ENCODE results near the gene TEX19.

TEX19 gene

DNA sequence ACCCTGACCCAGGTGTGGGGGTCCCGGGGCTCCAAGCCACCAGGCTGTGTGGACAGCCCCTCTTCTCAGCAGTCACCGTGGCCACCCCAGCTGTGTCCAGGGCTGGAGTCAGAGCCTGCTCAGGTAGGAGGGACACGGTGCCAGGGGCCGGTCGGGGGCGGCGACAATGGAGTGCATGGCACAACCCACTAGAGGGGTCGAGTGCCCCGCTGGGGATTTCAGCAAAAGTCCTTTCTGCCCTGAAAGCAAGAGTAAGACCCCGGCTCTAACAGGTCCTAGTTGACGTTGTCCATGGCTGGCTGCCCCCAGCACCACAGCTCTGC lies 23.8 kb downstream of the TEX19 start:
- H3K4me1 Mint-ChIP-seq (ENCODE audit: low read depth): no peaks in the 10 kb centered on the region
- peaks cover 31% of the 10 kb centered on the region for H3K27me3 Mint-ChIP-seq (ENCODE audit: low read depth)
- H3K9me3 Mint-ChIP-seq: no peaks in the 10 kb centered on the region
- H3K27ac Mint-ChIP-seq: no peak overlapping the region
- no peaks in the 10 kb centered on the region for H3K36me3 Mint-ChIP-seq (ENCODE audit: low read depth)
- no peak overlapping the region for H3K4me3 Mint-ChIP-seq

DNA sequence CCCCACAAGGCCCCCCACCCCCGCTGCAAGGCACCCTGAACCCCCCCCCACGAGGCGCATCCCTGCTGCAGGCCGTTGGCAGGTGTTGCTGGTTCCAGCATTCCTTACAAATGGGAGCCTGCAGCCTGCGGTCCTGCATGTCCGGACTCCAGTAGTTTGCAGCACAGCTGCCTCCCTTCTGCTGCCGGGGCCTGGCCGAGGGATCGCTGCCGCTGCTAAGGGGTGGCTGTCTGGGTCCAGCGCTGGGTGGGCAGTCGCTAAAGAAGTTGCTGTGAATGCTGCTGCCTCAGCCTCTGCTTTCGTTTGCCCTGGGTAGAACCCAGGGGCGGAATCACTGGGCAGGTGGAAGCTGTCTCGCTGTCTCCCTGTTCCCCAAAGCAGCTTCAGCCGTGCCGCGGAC lies 24.4 kb downstream of the TEX19 start:
- peaks cover 32% of the 10 kb centered on the region for H3K27me3 Mint-ChIP-seq (ENCODE audit: low read depth)
- no peaks in the 10 kb centered on the region for H3K9me3 Mint-ChIP-seq
- H3K4me1 Mint-ChIP-seq (ENCODE audit: low read depth): no peaks in the 10 kb centered on the region
- H3K4me3 Mint-ChIP-seq: no peak overlapping the region
- H3K36me3 Mint-ChIP-seq (ENCODE audit: low read depth): no peaks in the 10 kb centered on the region
- H3K27ac Mint-ChIP-seq: no peak overlapping the region

DNA sequence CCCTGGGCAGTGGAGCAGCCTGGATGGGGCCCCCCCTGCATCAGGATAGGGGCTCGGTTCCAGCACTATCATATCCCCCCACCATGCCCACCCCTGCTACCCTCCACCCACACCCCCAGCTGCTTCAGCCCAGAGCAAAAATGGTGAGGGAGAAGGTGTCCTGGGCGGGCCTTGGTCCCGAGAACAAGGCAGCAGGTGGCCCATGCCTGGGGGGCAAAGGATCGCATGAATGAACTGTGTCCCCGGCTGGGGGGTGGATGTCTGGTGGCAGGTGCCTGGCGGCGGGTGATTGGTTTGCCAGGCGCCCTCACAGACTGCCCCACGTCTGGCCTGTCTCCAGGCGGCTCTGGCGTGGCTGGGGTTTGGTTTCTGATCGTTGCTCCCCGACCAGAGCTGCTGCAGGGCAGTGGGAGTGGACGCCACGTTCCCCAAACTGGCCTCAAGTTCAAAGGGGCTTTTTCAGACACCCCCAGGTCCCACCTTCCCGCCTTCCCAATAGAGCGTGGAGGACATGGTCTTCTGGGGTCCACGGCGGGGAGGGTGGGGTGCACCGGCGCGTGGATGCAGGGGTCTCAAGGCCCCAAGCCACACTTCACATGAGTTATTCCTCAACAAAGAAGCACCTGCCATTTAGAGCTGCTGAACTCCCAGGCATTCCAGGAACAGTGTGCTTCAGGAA lies 25.1 kb downstream of the TEX19 start:
- Mint-ChIP-seq H3K4me1 (ENCODE audit: low read depth) (no peaks in the 10 kb centered on the region), H3K27ac (no peak overlapping the region), H3K4me3 (no peak overlapping the region), H3K27me3 (ENCODE audit: low read depth) (peaks cover 28% of the 10 kb centered on the region), H3K9me3 (no peaks in the 10 kb centered on the region), H3K36me3 (ENCODE audit: low read depth) (no peaks in the 10 kb centered on the region)

DNA sequence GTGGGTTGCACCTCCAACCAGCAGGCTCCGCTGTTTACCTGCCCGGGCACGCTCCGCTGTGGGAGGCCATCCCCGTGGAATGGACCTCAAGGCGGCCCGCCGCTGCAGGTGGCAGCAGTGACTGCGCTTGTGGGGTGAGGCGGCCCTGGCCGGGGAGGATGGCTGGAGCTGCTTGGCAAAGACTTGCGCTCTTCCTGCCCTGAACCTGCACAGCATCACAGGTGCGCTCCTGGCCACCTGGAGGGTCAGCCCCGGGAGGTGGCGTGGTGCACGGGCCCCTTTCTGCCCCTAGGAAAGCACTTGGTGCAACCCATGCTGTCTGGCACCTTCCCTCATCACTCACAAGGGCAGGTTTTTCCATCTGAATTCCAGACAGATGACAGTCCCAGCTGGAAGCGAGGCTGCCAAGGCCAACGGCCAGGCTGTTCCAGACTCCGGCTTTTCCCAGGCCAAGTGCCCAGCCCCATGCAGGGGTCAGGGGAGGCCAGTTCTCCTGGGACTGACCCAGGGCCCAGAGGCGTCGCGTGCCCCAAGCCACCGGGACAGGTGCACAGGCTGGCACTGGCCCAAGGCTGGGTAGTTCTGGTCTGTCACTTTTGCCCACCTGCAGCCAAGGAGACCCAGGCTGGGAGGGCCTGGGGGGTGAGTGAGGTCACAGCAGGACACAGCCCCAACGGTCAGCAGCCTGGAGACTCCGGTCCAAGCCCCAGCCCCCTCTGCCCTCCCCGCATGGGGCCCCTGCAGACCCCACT lies 25.9 kb downstream of the TEX19 start:
- no peak overlapping the region for H3K4me3 Mint-ChIP-seq

DNA sequence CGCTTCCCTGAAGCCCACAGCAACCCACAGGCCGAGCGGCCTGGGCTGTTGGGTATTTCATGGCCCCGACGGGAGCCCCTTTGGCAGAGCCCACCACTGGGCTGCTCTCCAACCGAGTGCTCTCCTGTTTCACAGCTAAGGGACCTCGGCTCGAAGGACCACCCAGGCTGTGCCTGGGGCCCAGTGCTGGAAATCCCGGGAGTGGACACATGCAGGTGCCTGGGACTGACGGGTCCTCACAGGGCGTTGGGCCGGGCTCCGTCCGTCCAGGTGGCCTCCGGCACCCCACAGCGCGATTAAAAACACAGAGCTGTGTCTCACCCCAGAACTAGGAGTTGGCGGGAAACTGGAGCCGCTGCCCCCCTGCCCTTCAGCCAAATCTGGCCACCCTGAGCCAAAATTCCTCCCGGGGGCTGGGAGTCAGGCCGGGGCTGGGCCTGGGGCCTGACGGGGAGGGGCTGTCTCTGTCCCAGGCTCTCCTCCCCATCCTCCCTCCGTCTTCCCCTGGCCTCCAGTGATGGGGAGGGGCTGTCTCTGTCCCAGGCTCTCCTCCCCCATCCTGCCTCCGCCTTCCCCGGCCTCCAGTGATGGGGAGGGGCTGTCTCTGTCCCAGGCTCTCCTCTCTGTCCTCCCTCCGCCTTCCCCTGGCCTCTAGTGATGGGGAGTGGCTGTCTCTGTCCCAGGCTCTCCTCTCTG lies 26.7 kb downstream of the TEX19 start:
- Mint-ChIP-seq H3K27ac (no peak overlapping the region), H3K27me3 (ENCODE audit: low read depth) (peaks cover 18% of the 10 kb centered on the region), H3K4me3 (no peak overlapping the region), H3K4me1 (ENCODE audit: low read depth) (no peaks in the 10 kb centered on the region), H3K9me3 (no peaks in the 10 kb centered on the region), H3K36me3 (ENCODE audit: low read depth) (no peaks in the 10 kb centered on the region)

More for the DNA sequence above, 25.9 kb downstream of the TEX19 start:
- Mint-ChIP-seq H3K27me3 (ENCODE audit: low read depth) (peaks cover 26% of the 10 kb centered on the region), H3K4me1 (ENCODE audit: low read depth) (no peaks in the 10 kb centered on the region), H3K36me3 (ENCODE audit: low read depth) (no peaks in the 10 kb centered on the region), H3K27ac (no peak overlapping the region), H3K9me3 (no peaks in the 10 kb centered on the region)

DNA sequence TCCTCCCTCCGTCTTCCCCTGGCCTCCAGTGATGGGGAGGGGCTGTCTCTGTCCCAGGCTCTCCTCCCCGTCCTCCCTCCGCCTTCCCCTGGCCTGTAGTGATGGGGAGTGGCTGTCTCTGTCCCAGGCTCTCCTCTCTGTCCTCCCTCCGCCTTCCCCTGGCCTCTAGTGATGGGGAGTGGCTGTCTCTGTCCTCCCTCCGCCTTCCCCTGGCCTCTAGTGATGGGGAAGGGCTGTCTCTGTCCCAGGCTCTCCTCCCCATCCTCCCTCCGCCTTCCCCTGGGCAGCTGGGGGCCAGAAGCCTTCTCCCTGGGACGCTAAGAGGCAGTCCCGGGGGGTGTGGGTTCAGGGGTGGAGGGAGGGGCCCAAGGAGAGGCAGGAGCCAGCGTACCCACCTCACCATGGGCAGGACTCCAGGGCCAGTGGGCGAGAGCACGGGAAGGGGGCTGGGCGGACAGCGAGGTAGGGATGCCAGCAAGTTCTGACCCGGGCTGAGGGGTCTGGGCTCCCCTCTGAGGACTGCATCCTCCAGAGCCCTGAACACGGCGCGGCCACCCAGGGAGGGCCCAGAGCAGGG lies 27.3 kb downstream of the TEX19 start:
- Mint-ChIP-seq H3K27me3 (ENCODE audit: low read depth) (peaks cover 12% of the 10 kb centered on the region), H3K36me3 (ENCODE audit: low read depth) (no peaks in the 10 kb centered on the region), H3K4me1 (ENCODE audit: low read depth) (no peaks in the 10 kb centered on the region), H3K4me3 (no peak overlapping the region), H3K9me3 (no peaks in the 10 kb centered on the region), H3K27ac (no peak overlapping the region)

DNA sequence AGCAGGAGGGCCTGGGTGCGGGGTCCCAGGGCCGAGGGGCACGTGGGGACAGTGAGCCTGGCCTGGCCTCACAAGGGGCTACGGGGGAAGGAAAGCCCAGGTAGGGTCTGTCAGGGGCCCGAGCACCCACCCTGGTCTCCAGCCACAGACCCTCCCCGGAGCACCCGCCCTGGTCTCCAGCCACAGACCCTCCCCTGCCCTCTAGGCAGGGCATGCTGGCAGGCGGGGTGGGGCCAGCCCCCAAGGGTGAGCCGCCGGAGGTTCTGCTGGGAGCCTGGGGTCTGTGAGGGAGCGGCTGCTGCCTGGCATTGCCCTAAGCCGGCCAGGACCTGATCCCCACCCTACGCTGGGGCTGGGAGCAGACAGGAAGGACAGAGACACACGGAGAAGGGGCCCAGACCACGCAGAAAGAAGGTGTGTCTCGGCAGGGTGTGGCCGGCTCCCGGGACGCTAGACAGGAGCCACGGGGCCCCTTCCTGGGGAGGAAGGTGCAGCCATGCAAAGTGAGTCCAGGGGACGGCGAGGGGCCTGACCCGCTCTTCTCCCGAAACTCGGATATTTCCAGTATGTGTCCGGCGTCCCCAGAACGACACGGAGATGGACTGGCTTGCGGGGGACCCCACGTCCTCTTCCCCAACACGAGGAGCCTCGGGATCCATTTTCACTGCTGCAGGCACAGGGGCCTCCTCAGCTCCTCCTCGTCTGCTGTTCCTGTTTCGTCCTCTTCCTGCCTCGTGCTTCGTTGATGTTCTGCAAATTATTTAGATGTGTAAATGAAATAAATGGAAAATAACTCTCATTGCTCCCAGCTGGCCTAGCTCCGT lies 28.0 kb downstream of the TEX19 start:
- Mint-ChIP-seq H3K27ac (no peak overlapping the region), H3K4me3 (no peak overlapping the region), H3K4me1 (ENCODE audit: low read depth) (no peaks in the 10 kb centered on the region), H3K27me3 (ENCODE audit: low read depth) (peaks cover 7% of the 10 kb centered on the region), H3K36me3 (ENCODE audit: low read depth) (no peaks in the 10 kb centered on the region), H3K9me3 (no peaks in the 10 kb centered on the region)

DNA sequence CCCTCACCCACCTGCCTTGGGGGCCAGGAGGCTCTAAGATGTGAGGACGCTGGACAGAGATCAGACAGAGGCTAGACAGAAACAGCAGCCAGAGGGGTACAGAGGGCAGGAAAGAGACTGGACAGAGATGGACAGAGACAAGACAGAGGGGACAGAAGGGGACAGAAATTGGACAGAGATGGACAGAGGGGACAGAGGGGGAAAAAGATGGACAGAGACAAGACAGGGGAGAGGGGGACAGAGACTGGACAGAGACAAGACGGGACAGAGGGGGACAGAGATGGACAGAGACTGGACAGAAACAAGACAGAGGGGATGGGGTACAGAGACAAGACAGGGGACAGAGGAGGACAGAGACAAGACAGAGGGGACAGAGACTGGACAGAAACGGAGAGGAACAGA lies 28.7 kb downstream of the TEX19 start:
- no peaks in the 10 kb centered on the region for H3K9me3 Mint-ChIP-seq
- no peaks in the 10 kb centered on the region for H3K36me3 Mint-ChIP-seq (ENCODE audit: low read depth)
- H3K4me1 Mint-ChIP-seq (ENCODE audit: low read depth): no peaks in the 10 kb centered on the region
- no peak overlapping the region for H3K4me3 Mint-ChIP-seq
- no peak overlapping the region for H3K27ac Mint-ChIP-seq
- peaks cover 7% of the 10 kb centered on the region for H3K27me3 Mint-ChIP-seq (ENCODE audit: low read depth)

DNA sequence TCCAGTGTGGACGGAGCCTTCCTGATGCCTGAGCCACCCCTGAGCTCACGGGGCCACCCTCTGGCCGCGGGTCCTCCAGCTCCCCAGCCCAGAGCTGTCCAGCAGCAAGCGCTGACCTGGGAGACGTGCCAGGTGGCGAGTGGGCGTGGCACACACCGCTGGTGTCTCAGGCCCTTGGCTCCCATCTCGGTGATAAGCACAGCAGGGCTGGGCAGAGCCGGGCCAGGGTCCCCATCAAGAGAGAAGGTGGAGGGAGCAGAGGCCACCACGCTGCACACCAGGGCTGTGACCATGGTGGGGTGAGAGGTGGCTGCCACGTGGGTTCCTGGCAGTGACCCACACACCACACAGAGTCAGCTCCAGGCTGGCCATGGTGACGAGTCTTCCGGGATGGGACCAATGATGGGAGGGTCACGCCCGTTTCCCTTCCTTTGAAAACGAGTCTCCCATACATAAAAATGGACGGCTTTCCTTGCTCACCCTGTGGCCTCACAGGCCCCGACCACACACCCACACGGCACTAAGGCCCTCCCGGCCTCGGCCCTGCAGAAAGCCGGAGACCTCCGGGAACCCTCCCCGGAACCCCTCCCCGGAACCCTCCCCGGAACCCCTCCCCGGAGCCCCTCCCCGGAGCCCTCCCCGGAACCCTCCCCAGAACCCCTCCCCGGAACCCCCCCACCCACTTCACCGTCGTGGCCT lies 29.3 kb downstream of the TEX19 start:
- no peak overlapping the region for H3K4me3 Mint-ChIP-seq
- H3K9me3 Mint-ChIP-seq: no peaks in the 10 kb centered on the region
- no peaks in the 10 kb centered on the region for H3K4me1 Mint-ChIP-seq (ENCODE audit: low read depth)
- H3K36me3 Mint-ChIP-seq (ENCODE audit: low read depth): no peaks in the 10 kb centered on the region
- no peak overlapping the region for H3K27ac Mint-ChIP-seq
- H3K27me3 Mint-ChIP-seq (ENCODE audit: low read depth): peaks cover 7% of the 10 kb centered on the region

DNA sequence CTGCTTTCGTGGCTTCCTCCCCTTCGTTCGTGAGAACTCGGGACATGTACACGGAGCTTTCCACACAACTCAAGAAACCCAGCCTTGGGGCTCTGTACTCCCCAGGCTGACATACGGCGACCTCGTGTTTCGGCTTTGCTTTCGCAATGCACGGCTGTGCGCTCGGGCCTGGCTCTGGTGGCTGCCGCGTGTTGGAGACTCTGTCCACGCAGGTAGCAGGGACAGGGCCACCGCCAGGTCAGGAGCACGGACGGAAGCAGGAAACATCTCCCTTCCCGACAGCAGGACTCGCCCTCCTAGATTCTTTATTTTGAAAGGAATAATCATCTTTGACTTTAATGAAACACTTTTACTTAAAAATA lies 29.9 kb downstream of the TEX19 start:
- Mint-ChIP-seq H3K27ac (no peak overlapping the region), H3K9me3 (no peaks in the 10 kb centered on the region), H3K36me3 (ENCODE audit: low read depth) (no peaks in the 10 kb centered on the region), H3K4me1 (ENCODE audit: low read depth) (no peaks in the 10 kb centered on the region), H3K27me3 (ENCODE audit: low read depth) (peaks cover 7% of the 10 kb centered on the region), H3K4me3 (no peak overlapping the region)

DNA sequence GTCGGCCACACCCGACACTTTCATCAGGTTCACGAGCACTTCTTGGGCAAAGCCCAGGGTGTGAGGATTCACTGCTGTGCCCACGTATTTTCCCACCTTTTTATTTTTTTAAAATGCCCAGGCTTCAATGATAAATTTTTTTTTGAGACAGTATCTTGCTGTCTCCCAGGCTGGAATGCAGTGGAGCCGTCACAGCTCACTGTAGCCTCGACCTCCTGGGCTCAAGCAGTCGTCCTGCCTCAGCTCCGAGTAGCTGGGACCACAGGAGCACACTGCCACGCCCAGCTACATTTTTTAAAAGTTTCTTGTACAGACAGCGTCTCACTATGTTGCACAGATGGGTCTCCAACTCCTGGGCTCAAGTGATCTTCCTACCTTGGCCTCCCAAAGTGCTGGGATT lies 30.3 kb downstream of the TEX19 start:
- H3K27ac Mint-ChIP-seq: no peak overlapping the region
- H3K4me3 Mint-ChIP-seq: no peak overlapping the region
- H3K4me1 Mint-ChIP-seq (ENCODE audit: low read depth): no peaks in the 10 kb centered on the region
- no peaks in the 10 kb centered on the region for H3K9me3 Mint-ChIP-seq
- peaks cover 4% of the 10 kb centered on the region for H3K36me3 Mint-ChIP-seq (ENCODE audit: low read depth)
- peaks cover 7% of the 10 kb centered on the region for H3K27me3 Mint-ChIP-seq (ENCODE audit: low read depth)

DNA sequence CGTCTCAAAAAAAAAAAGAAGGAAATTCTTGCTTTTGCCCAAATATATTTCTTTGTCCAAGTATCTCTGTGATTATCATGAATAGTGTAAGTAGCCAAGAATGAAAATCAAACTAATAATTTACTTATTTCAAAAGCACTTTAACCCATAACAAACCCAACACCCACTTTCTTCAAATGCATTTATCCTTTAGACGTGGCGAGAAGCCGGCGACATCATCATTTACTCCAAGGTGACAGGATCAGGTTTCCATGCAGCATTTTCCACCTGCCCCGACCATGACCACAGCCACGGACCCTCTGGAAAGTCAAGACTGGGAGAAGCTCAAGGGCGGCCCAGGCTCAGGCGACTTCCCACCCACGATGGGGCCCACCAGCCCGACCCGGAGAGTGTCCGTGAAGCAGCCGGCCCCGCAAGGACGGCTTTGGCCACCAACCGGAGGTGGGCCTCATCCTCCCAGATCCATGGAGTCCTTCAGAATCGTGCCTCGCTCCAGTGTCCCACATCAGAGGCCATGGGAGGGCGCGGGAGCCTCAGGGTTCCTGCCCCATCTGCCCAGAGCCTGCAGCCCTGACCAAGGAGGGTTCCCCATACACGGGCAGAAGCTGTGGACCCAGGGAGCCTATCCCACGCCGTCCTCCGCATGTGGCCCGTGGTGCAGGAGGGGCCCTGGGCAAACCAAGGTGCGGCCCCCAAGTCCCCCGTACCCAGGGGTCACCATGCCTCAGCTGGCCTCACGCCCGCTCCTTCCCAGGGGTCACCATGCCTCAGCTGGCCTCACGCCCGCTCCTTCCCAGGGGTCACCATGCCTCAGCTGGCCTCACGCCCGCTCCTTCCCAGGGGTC lies 31.2 kb downstream of the TEX19 start:
- Mint-ChIP-seq H3K4me1 (ENCODE audit: low read depth) (no peaks in the 10 kb centered on the region), H3K36me3 (ENCODE audit: low read depth) (peaks cover 4% of the 10 kb centered on the region), H3K27ac (no peak overlapping the region)

DNA sequence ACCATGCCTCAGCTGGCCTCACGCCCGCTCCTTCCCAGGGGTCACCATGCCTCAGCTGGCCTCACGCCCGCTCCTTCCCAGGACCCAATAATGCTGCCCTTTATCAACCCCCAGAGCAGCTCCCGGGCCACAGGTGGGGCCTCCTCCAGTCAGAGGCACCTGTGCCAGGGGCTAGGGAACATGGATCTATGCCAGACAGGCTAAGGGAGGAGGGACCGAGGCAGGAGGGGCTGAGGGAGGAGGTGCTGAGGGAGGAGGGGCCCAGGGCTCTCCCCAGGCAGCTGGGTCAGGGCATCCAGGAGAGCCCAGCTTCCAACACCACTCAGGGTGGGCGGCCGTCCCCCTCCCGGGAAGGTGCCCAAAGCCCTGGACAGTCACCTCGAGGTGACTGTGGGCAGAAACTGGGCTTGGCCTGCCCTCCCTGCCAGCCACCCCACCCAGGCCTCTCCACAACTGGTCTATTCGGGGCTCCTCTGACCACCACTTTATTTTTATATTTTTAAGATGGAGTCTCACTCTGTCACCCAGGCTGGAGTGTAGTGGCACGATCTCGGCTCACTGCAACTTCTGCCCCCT lies 31.9 kb downstream of the TEX19 start:
- peaks cover 4% of the 10 kb centered on the region for H3K36me3 Mint-ChIP-seq (ENCODE audit: low read depth)
- no peaks in the 10 kb centered on the region for H3K4me1 Mint-ChIP-seq (ENCODE audit: low read depth)
- H3K4me3 Mint-ChIP-seq: no peak overlapping the region
- H3K27me3 Mint-ChIP-seq (ENCODE audit: low read depth): peaks cover 7% of the 10 kb centered on the region
- H3K9me3 Mint-ChIP-seq: no peaks in the 10 kb centered on the region
- H3K27ac Mint-ChIP-seq: no peak overlapping the region

More for the DNA sequence above, 31.2 kb downstream of the TEX19 start:
- no peak overlapping the region for H3K4me3 Mint-ChIP-seq
- no peaks in the 10 kb centered on the region for H3K9me3 Mint-ChIP-seq
- peaks cover 7% of the 10 kb centered on the region for H3K27me3 Mint-ChIP-seq (ENCODE audit: low read depth)
